ENCODE results near the gene TFCP2. TPM values are rescaled to one million over a fixed set of nuclear protein-coding genes. Genes with fewer than 3 reads are reported as not detected.

The TFCP2 gene
- total RNA-seq, 1 experiment from 2014 or later, result 27.3 TPM

- intact Hi-C loops (cut with micrococcal nuclease), result no loop called here
- no peak overlapping the region for H3K9ac ChIP-seq (ENCODE audit: low read length)
- no peak for DNase-seq
- no peaks in the 10 kb centered on the region for H3K9me2 ChIP-seq (replicated peaks; ENCODE audit: low read length)
- no peaks in the 10 kb centered on the region for H3F3A ChIP-seq (ENCODE audit: low read length, unreplicated experiment)
- H3K27ac ChIP-seq (ENCODE audit: low read length), result no peak overlapping the region
- no peak overlapping the region for H3K4me3 ChIP-seq (ENCODE audit: low read length)
- ChIA-PET CTCF (no interaction called here), POLR2A (ENCODE audit: unreplicated experiment) (no interaction called here)
- ATAC-seq, result no peak
- peaks cover 43% of the 10 kb centered on the region for H3K79me2 ChIP-seq (ENCODE audit: low read length)
- no peak overlapping the region for H2AFZ ChIP-seq (ENCODE audit: low read length)
- H3K36me3 ChIP-seq (ENCODE audit: low read depth, low read length), result peaks cover 8% of the 10 kb centered on the region
- no peaks in the 10 kb centered on the region for H3K9me3 ChIP-seq (ENCODE audit: low read length)
- H4K20me1 ChIP-seq (ENCODE audit: low read length), result peaks cover 6% of the 10 kb centered on the region; the same call in 1 of the 2 replicates
- no peak overlapping the region for H3K4me2 ChIP-seq (ENCODE audit: low read length)
- H3K27me3 ChIP-seq (ENCODE audit: low read length), result no peaks in the 10 kb centered on the region
- BruUV-seq (replicated peaks), result no TSS peak
- TF ChIP-seq, protein P1, sequence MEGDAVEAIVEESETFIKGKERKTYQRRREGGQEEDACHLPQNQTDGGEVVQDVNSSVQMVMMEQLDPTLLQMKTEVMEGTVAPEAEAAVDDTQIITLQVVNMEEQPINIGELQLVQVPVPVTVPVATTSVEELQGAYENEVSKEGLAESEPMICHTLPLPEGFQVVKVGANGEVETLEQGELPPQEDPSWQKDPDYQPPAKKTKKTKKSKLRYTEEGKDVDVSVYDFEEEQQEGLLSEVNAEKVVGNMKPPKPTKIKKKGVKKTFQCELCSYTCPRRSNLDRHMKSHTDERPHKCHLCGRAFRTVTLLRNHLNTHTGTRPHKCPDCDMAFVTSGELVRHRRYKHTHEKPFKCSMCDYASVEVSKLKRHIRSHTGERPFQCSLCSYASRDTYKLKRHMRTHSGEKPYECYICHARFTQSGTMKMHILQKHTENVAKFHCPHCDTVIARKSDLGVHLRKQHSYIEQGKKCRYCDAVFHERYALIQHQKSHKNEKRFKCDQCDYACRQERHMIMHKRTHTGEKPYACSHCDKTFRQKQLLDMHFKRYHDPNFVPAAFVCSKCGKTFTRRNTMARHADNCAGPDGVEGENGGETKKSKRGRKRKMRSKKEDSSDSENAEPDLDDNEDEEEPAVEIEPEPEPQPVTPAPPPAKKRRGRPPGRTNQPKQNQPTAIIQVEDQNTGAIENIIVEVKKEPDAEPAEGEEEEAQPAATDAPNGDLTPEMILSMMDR (conservative IDR thresholded peaks at IDR 0.05; ENCODE audit: low read depth, low read length), result no peak
- TF ChIP-seq EZH2 (IDR thresholded peaks at IDR 0.05; ENCODE audit: low read length, unreplicated experiment) (no peak), EZH2phosphoT487 (IDR thresholded peaks at IDR 0.05; ENCODE audit: borderline replicate concordance, low read length) (no peak)
- H3K4me1 ChIP-seq (ENCODE audit: insufficient read depth, low read length), result peaks cover 12% of the 10 kb centered on the region
These were observed 95.0 kb downstream of the TFCP2 start for GRCh38 chr12:51077930-51078329.

DNA sequence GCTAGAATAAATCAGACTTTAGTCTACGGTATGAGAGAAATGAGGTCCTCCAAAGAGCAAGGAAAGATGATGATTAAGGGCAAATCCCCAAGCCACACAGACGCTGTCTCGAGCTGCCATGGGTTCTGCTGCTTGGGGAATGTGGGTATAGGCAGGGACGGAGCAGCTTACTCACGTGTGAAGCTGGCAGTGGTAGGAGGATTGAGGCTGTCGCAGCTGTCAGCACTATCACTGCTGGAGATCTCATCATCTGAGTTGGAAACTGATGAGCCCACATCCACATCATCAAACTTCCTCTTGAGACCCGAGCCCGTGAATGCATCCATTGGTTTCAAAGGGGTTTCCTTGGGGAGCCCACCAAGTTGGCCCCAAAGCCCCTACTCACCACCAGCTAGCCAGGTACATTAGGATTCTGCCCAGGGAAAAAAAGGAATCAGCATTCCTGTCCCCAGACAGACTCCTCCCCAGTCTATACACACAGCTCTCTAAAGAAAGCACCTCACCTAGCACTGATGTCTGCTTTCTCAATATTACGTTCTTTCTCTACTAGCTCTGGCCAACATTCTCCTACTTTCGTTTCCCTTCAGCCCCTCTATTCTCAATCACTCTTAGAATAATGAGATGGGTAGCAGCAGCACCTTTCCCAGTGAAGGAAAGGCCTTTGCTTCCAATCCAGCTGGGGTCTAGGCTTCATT lies 96.6 kb downstream of the TFCP2 start:
- no peak overlapping the region for H3K9ac ChIP-seq (ENCODE audit: low read length)
- peaks cover 15% of the 10 kb centered on the region for H3K36me3 ChIP-seq (ENCODE audit: low read depth, low read length)
- TF ChIP-seq, protein P1 (conservative IDR thresholded peaks at IDR 0.05; ENCODE audit: low read depth, low read length), result no peak
- TF ChIP-seq EZH2 (IDR thresholded peaks at IDR 0.05; ENCODE audit: low read length, unreplicated experiment) (no peak), EZH2phosphoT487 (IDR thresholded peaks at IDR 0.05; ENCODE audit: borderline replicate concordance, low read length) (no peak)
- no peaks in the 10 kb centered on the region for H4K20me1 ChIP-seq (ENCODE audit: low read length)
- intact Hi-C loops (cut with micrococcal nuclease), result no loop called here
- no peak overlapping the region for H3K4me2 ChIP-seq (ENCODE audit: low read length)
- H2AFZ ChIP-seq (ENCODE audit: low read length), result no peak overlapping the region
- BruUV-seq (replicated peaks), result no TSS peak
- POLR2A ChIA-PET (ENCODE audit: unreplicated experiment), result no interaction called here
- no peak overlapping the region for H3K27ac ChIP-seq (ENCODE audit: low read length)
- no peaks in the 10 kb centered on the region for H3K9me2 ChIP-seq (replicated peaks; ENCODE audit: low read length)
- no peak overlapping the region for H3K4me3 ChIP-seq (ENCODE audit: low read length)
- no peaks in the 10 kb centered on the region for H3F3A ChIP-seq (ENCODE audit: low read length, unreplicated experiment)
- no peak for ATAC-seq
- 0 out of 2 replicates have a peak, but pooled peaks cover under 1% of the 10 kb centered on the region for H3K4me1 ChIP-seq (ENCODE audit: insufficient read depth, low read length)
- H3K9me3 ChIP-seq (ENCODE audit: low read length), result no peaks in the 10 kb centered on the region
- DNase-seq, result no peak
- peaks cover 27% of the 10 kb centered on the region for H3K79me2 ChIP-seq (ENCODE audit: low read length)
- CTCF ChIA-PET, result no interaction called here
- H3K27me3 ChIP-seq (ENCODE audit: low read length), result no peaks in the 10 kb centered on the region

GRCh38 chr12:51075390-51075789 lies 97.5 kb downstream of the TFCP2 start:
- ChIA-PET CTCF (no interaction called here), POLR2A (ENCODE audit: unreplicated experiment) (no interaction called here)
- intact Hi-C loops (cut with micrococcal nuclease), result no loop called here
- H3K4me1 ChIP-seq (ENCODE audit: insufficient read depth, low read length), result no peaks in the 10 kb centered on the region
- no peak for ATAC-seq
- no peak for TF ChIP-seq EZH2phosphoT487 (IDR thresholded peaks at IDR 0.05; ENCODE audit: borderline replicate concordance, low read length)
- no peak for TF ChIP-seq EZH2 (IDR thresholded peaks at IDR 0.05; ENCODE audit: low read length, unreplicated experiment)
- no peaks in the 10 kb centered on the region for H3F3A ChIP-seq (ENCODE audit: low read length, unreplicated experiment)
- H3K4me2 ChIP-seq (ENCODE audit: low read length), result no peak overlapping the region
- H3K4me3 ChIP-seq (ENCODE audit: low read length), result no peak overlapping the region
- no peaks in the 10 kb centered on the region for H4K20me1 ChIP-seq (ENCODE audit: low read length)
- H3K27me3 ChIP-seq (ENCODE audit: low read length), result no peaks in the 10 kb centered on the region
- H3K36me3 ChIP-seq (ENCODE audit: low read depth, low read length), result peaks cover 16% of the 10 kb centered on the region
- no peak for DNase-seq
- H3K27ac ChIP-seq (ENCODE audit: low read length), result no peak overlapping the region
- no TSS peak for BruUV-seq (replicated peaks)
- no peaks in the 10 kb centered on the region for H3K9me3 ChIP-seq (ENCODE audit: low read length)
- H3K9me2 ChIP-seq (replicated peaks; ENCODE audit: low read length), result no peaks in the 10 kb centered on the region
- H2AFZ ChIP-seq (ENCODE audit: low read length), result no peak overlapping the region
- H3K9ac ChIP-seq (ENCODE audit: low read length), result no peak overlapping the region
- peaks cover 19% of the 10 kb centered on the region for H3K79me2 ChIP-seq (ENCODE audit: low read length)
